Parathyroid adenoma (tissue), 2 donors: ENCODE results near the gene EDNRA.
"Not testable (repeated sequence)": the region's sequence is repeated elsewhere in the genome, so short reads cannot be mapped to it uniquely, and the experiment has no call there.

Experiments
- H2AFZ ChIP-seq: fragments of 300-600 bp; sonication (generic); one replicate; pipeline ENCODE4 v1.7.0; 2017; ENCODE audit warnings: antibody characterized with exemption, mild to moderate bottlenecking
- H3K27ac ChIP-seq: fragments of 300-600 bp; sonication (generic); one replicate; pipeline ENCODE4 v1.7.0; 2017
- H3K27me3 ChIP-seq: fragments of 300-600 bp; sonication (generic); one replicate; pipeline ENCODE4 v1.7.0; 2017; ENCODE audit warnings: low read length; ENCODE audit not compliant: control insufficient read depth, insufficient read depth
- H3K36me3 ChIP-seq: fragments of 300-600 bp; sonication (generic); one replicate; pipeline ENCODE4 v1.7.0; 2017; ENCODE audit warnings: low read length; ENCODE audit not compliant: control insufficient read depth, insufficient read depth
- H3K4me1 ChIP-seq: fragments of 300-600 bp; sonication (generic); one replicate; pipeline ENCODE4 v1.7.0; 2017; ENCODE audit warnings: control low read depth
- H3K4me2 ChIP-seq: fragments of 300-600 bp; sonication (generic); one replicate; pipeline ENCODE4 v1.7.0; 2017; ENCODE audit warnings: low read length
- H3K4me3 ChIP-seq: fragments of 300-600 bp; sonication (generic); one replicate; pipeline ENCODE4 v1.7.0; 2017; ENCODE audit warnings: low read depth, low read length
- H3K79me2 ChIP-seq: fragments of 300-600 bp; sonication (generic); one replicate; pipeline ENCODE4 v1.7.0; 2017; ENCODE audit warnings: control low read depth
- H3K9ac ChIP-seq: fragments of 300-600 bp; sonication (generic); one replicate; pipeline ENCODE4 v1.7.0; 2017; ENCODE audit warnings: mild to moderate bottlenecking
- H3K9me3 ChIP-seq: fragments of 300-600 bp; sonication (generic); one replicate; pipeline ENCODE4 v1.7.0; 2017; ENCODE audit warnings: low read length; ENCODE audit not compliant: control insufficient read depth
- CTCF ChIP-seq: fragments of 300-600 bp; sonication (generic); IDR thresholded peaks from one replicate; pipeline ENCODE4 v1.7.0; 2017; ENCODE audit warnings: antibody characterized with exemption, mild to moderate bottlenecking
- donor health status: primary hyperparathyroidism.

EDNRA gene

GRCh38 chr4:147480891-147481576 lies at the start of gene EDNRA:
Gene EDNRA (plus strand): TSS chr4:147481097. CDS start chr4:147485682, 4,585 bp downstream.
- H2AFZ ChIP-seq: peak within 1 kb of the TSS; percentile 25
- no peaks in the 10 kb centered on the region for H3K27me3 ChIP-seq
- TF ChIP-seq CTCF: no peak
- no peaks in the 10 kb centered on the region for H3K79me2 ChIP-seq
- peak within 1 kb of the TSS; percentile 72 for H3K4me2 ChIP-seq
- H3K36me3 ChIP-seq: no peaks in the 10 kb centered on the region
- H3K27ac ChIP-seq: no peak within 1 kb of the TSS
- H3K9ac ChIP-seq: no peak within 1 kb of the TSS
- H3K4me1 ChIP-seq: no peaks in the 10 kb centered on the region
- no peaks in the 10 kb centered on the region for H3K9me3 ChIP-seq
- peak within 1 kb of the TSS; percentile 52 for H3K4me3 ChIP-seq

GRCh38 chr4:147434370-147434769 lies 46.5 kb upstream of the EDNRA start:
- H3K4me2 ChIP-seq, H3K9ac ChIP-seq, H3K4me1 ChIP-seq, H2AFZ ChIP-seq, H3K4me3 ChIP-seq, H3K9me3 ChIP-seq, H3K79me2 ChIP-seq, H3K27me3 ChIP-seq, H3K27ac ChIP-seq, H3K36me3 ChIP-seq: not testable (repeated sequence)

- H3K4me1 ChIP-seq: no peaks in the 10 kb centered on the region
- no peak overlapping the region for H3K27ac ChIP-seq
- no peaks in the 10 kb centered on the region for H3K79me2 ChIP-seq
- H3K4me2 ChIP-seq: no peak overlapping the region
- no peak overlapping the region for H3K9ac ChIP-seq
- no peak overlapping the region for H3K4me3 ChIP-seq
- no peaks in the 10 kb centered on the region for H3K27me3 ChIP-seq
- no peaks in the 10 kb centered on the region for H3K36me3 ChIP-seq
- no peak overlapping the region for H2AFZ ChIP-seq
- H3K9me3 ChIP-seq: no peaks in the 10 kb centered on the region
- TF ChIP-seq CTCF: no peak
Observed at GRCh38 chr4:147440442-147440841, 40.5 kb upstream of the EDNRA start.

GRCh38 chr4:147447786-147448185 lies 33.1 kb upstream of the EDNRA start:
- no peaks in the 10 kb centered on the region for H3K79me2 ChIP-seq
- TF ChIP-seq CTCF: no peak
- H3K9ac ChIP-seq: no peak overlapping the region
- no peak overlapping the region for H3K4me2 ChIP-seq
- H3K27me3 ChIP-seq: no peaks in the 10 kb centered on the region
- H3K36me3 ChIP-seq: no peaks in the 10 kb centered on the region
- no peak overlapping the region for H2AFZ ChIP-seq
- H3K27ac ChIP-seq: no peak overlapping the region
- no peak overlapping the region for H3K4me3 ChIP-seq
- H3K9me3 ChIP-seq: no peaks in the 10 kb centered on the region
- no peaks in the 10 kb centered on the region for H3K4me1 ChIP-seq

GRCh38 chr4:147453561-147454141 lies 27.2 kb upstream of the EDNRA start:
- no peak overlapping the region for H3K9ac ChIP-seq
- no peak overlapping the region for H2AFZ ChIP-seq
- no peaks in the 10 kb centered on the region for H3K4me1 ChIP-seq
- H3K27me3 ChIP-seq: no peaks in the 10 kb centered on the region
- no peaks in the 10 kb centered on the region for H3K9me3 ChIP-seq
- TF ChIP-seq CTCF: no peak
- H3K27ac ChIP-seq: no peak overlapping the region
- H3K36me3 ChIP-seq: no peaks in the 10 kb centered on the region
- no peak overlapping the region for H3K4me2 ChIP-seq
- no peaks in the 10 kb centered on the region for H3K79me2 ChIP-seq
- no peak overlapping the region for H3K4me3 ChIP-seq
